ES-I3 (cell line): ENCODE measurements around the gene THOC6.
A peak's percentile ranks its signal among the peaks of the same experiment; 100 is the strongest.

Source experiments
- H3K36me3 ChIP-seq: 2 replicates; pipeline ENCODE4 v1.6.1; 2013; ENCODE audit warnings: mild to moderate bottlenecking, low read length, control low read depth, moderate library complexity; ENCODE audit not compliant: insufficient read depth
- H3K4me1 ChIP-seq: 2 replicates; pipeline ENCODE4 v1.6.1; 2013; ENCODE audit warnings: mild to moderate bottlenecking, control low read depth, low read length; ENCODE audit not compliant: insufficient read depth
- H3K9ac ChIP-seq: 2 replicates; pipeline ENCODE4 v1.6.1; 2013; ENCODE audit warnings: low read depth, mild to moderate bottlenecking, low read length, moderate library complexity
- H3K9me3 ChIP-seq: 2 replicates; pipeline ENCODE4 v1.6.1; 2013; ENCODE audit warnings: mild to moderate bottlenecking, low read length, moderate library complexity; ENCODE audit not compliant: control insufficient read depth, insufficient read depth

The THOC6 gene

GRCh38 chr16:3056336-3057180, 32.7 kb downstream of the THOC6 start:
- no peaks in the 10 kb centered on the region; the same call in 1 of the 2 replicates for H3K4me1 ChIP-seq
- H3K9ac ChIP-seq = no peak overlapping the region
- no peaks in the 10 kb centered on the region for H3K9me3 ChIP-seq
- H3K36me3 ChIP-seq = no peaks in the 10 kb centered on the region

- Histone ChIP-seq H3K4me1 (no peaks in the 10 kb centered on the region; the same call in 1 of the 2 replicates), H3K36me3 (no peaks in the 10 kb centered on the region), H3K9me3 (no peaks in the 10 kb centered on the region), H3K9ac (peak overlapping the region; percentile 81; the same call in 1 of the 2 replicates)
Observed at GRCh38 chr16:3057181-3058138, 33.6 kb downstream of the THOC6 start.

- Histone ChIP-seq H3K9ac (peak overlapping the region; percentile 81), H3K4me1 (no peaks in the 10 kb centered on the region; the same call in 1 of the 2 replicates), H3K36me3 (no peaks in the 10 kb centered on the region), H3K9me3 (no peaks in the 10 kb centered on the region)
Observed at GRCh38 chr16:3058139-3059030, 34.5 kb downstream of the THOC6 start.

GRCh38 chr16:3059041-3059722, 35.3 kb downstream of the THOC6 start:
- H3K9ac ChIP-seq = peak overlapping the region; percentile 81
- H3K9me3 ChIP-seq = no peaks in the 10 kb centered on the region
- H3K36me3 ChIP-seq = no peaks in the 10 kb centered on the region
- H3K4me1 ChIP-seq = no peaks in the 10 kb centered on the region; the same call in 1 of the 2 replicates

- Histone ChIP-seq H3K4me1 (peaks cover 2% of the 10 kb centered on the region; the same call in 1 of the 2 replicates), H3K9me3 (no peaks in the 10 kb centered on the region), H3K9ac (peak overlapping the region; percentile 37; the same call in 1 of the 2 replicates), H3K36me3 (no peaks in the 10 kb centered on the region)
Observed at GRCh38 chr16:3059723-3060242, 35.9 kb downstream of the THOC6 start.

- Histone ChIP-seq H3K9ac (no peak overlapping the region), H3K9me3 (no peaks in the 10 kb centered on the region), H3K36me3 (no peaks in the 10 kb centered on the region), H3K4me1 (peaks cover 10% of the 10 kb centered on the region; the same call in 1 of the 2 replicates)
Observed at GRCh38 chr16:3060339-3061127, 36.7 kb downstream of the THOC6 start.

GRCh38 chr16:3062553-3062952, 38.7 kb downstream of the THOC6 start:
- no peak overlapping the region for H3K9ac ChIP-seq
- no peaks in the 10 kb centered on the region for H3K36me3 ChIP-seq
- no peaks in the 10 kb centered on the region for H3K9me3 ChIP-seq
- peaks cover 11% of the 10 kb centered on the region; the same call in 1 of the 2 replicates for H3K4me1 ChIP-seq

GRCh38 chr16:3063625-3064386, 40.0 kb downstream of the THOC6 start:
- Histone ChIP-seq H3K36me3 (no peaks in the 10 kb centered on the region), H3K9ac (no peak overlapping the region), H3K4me1 (peaks cover 11% of the 10 kb centered on the region; the same call in 1 of the 2 replicates), H3K9me3 (no peaks in the 10 kb centered on the region)

GRCh38 chr16:3065069-3065741, 41.4 kb downstream of the THOC6 start, which contains the start of gene IL32:
Gene IL32 (plus strand): TSS chr16:3065640. CDS start chr16:3065812, 172 bp downstream.
- Histone ChIP-seq H3K9me3 (no peaks in the 10 kb centered on the region), H3K4me1 (peaks cover 12% of the 10 kb centered on the region), H3K36me3 (no peaks in the 10 kb centered on the region), H3K9ac (peak within 1 kb of the TSS; percentile 19; the same call in 1 of the 2 replicates)

GRCh38 chr16:3065742-3066439, 42.1 kb downstream of the THOC6 start:
- Histone ChIP-seq H3K9ac (peak overlapping the region; percentile 19; the same call in 1 of the 2 replicates), H3K36me3 (no peaks in the 10 kb centered on the region), H3K4me1 (peaks cover 14% of the 10 kb centered on the region), H3K9me3 (no peaks in the 10 kb centered on the region)

GRCh38 chr16:3066440-3066748, 42.6 kb downstream of the THOC6 start:
- H3K4me1 ChIP-seq = peaks cover 14% of the 10 kb centered on the region
- H3K9me3 ChIP-seq = no peaks in the 10 kb centered on the region
- H3K9ac ChIP-seq = no peak overlapping the region
- no peaks in the 10 kb centered on the region for H3K36me3 ChIP-seq
